Liver (tissue), 9 donors: ENCODE measurements around the gene GDF11. TPM values are rescaled to one million over a fixed set of nuclear protein-coding genes. Genes with fewer than 3 reads are reported as not detected.

Experiments used
- DNase-seq: peaks from one replicate; pipeline ENCODE4 v3.0.0-alpha.2; 2017; ENCODE audit warnings: low spot score
- H3K27ac ChIP-seq, 2 donors: one replicate each; pipeline ENCODE4 v1.7.0; 2013; ENCODE audit warnings: inconsistent platforms in 2 of 2, low read length in 2 of 2, control low read depth in 1 of 2, low read depth in 1 of 2, mild to moderate bottlenecking in 1 of 2
- H3K27me3 ChIP-seq, 4 donors: one replicate each; pipeline versions ENCODE4 v1.6.1 to v1.7.0; 2013; ENCODE audit warnings: low read length in 3 of 4, inconsistent platforms in 1 of 4, mild to moderate bottlenecking in 1 of 4, moderate library complexity in 1 of 4; ENCODE audit not compliant: control insufficient read depth in 4 of 4, insufficient read depth in 4 of 4
- H3K36me3 ChIP-seq, 4 donors: one replicate each; pipeline versions ENCODE4 v1.6.1 to v1.7.0; 2013; ENCODE audit warnings: low read length in 3 of 4, mild to moderate bottlenecking in 3 of 4, low read depth in 1 of 4, moderate library complexity in 1 of 4; ENCODE audit not compliant: control insufficient read depth in 4 of 4, insufficient read depth in 3 of 4
- H3K4me1 ChIP-seq, 4 donors: one replicate each; pipeline versions ENCODE4 v1.6.1 to v1.7.0; 2013; ENCODE audit warnings: low read length in 3 of 4, mild to moderate bottlenecking in 3 of 4, moderate library complexity in 1 of 4; ENCODE audit not compliant: control insufficient read depth in 4 of 4, insufficient read depth in 4 of 4
- H3K4me3 ChIP-seq, 3 donors: one replicate each; pipeline versions ENCODE4 v1.6.1 to v1.7.0; 2013; ENCODE audit warnings: low read length in 3 of 3, control low read depth in 1 of 3, low read depth in 1 of 3, mild to moderate bottlenecking in 1 of 3
- H3K9ac ChIP-seq, 2 donors: one replicate each; pipeline ENCODE4 v1.7.0; 2013; ENCODE audit warnings: low read length in 2 of 2, mild to moderate bottlenecking in 2 of 2, moderate library complexity in 2 of 2, control low read depth in 1 of 2, low read depth in 1 of 2
- H3K9me3 ChIP-seq, 4 donors: one replicate each; pipeline versions ENCODE4 v1.6.1 to v1.7.0; 2013; ENCODE audit warnings: low read length in 3 of 4; ENCODE audit not compliant: control insufficient read depth in 4 of 4
- ATF3 ChIP-seq: IDR thresholded peaks from 2 replicates; pipeline ENCODE4 v1.6.1; 2016; ENCODE audit warnings: antibody characterized with exemption
- CTCF ChIP-seq: fragments of 150-350 bp; IDR thresholded peaks from 2 replicates; pipeline ENCODE4 v1.5.1; 2017; ENCODE audit warnings: improper control_type of control experiment, low read depth, low read length; ENCODE audit not compliant: missing input control
- EGR1 ChIP-seq, 2 donors: IDR thresholded peaks; 2 replicates each; pipeline ENCODE4 v1.6.1; 2016 to 2018; ENCODE audit warnings: antibody characterized with exemption in 2 of 2, low read depth in 2 of 2
- FOXA1 ChIP-seq: IDR thresholded peaks from 2 replicates; pipeline ENCODE4 v1.6.1; 2016; ENCODE audit warnings: antibody characterized with exemption
- FOXA2 ChIP-seq: IDR thresholded peaks from 2 replicates; pipeline ENCODE4 v1.6.1; 2016; ENCODE audit warnings: antibody characterized with exemption
- GABPA ChIP-seq, 2 donors: IDR thresholded peaks in 1 of 2; conservative IDR thresholded peaks in 1 of 2; 2 replicates each; pipeline ENCODE4 v1.6.1; 2016; ENCODE audit warnings: antibody characterized with exemption in 2 of 2, mild to moderate bottlenecking in 1 of 2, moderate library complexity in 1 of 2
- HNF4A ChIP-seq, 2 donors: conservative IDR thresholded peaks; 2 replicates each; pipeline ENCODE4 v1.6.1; 2016; ENCODE audit warnings: antibody characterized with exemption in 2 of 2, mild to moderate bottlenecking in 2 of 2
- HNF4G ChIP-seq: IDR thresholded peaks from 2 replicates; pipeline ENCODE4 v1.6.1; 2016; ENCODE audit warnings: antibody characterized with exemption
- JUND ChIP-seq, 2 donors: IDR thresholded peaks; 2 replicates each; pipeline ENCODE4 v1.6.1; 2016; ENCODE audit warnings: antibody characterized with exemption in 2 of 2
- MAX ChIP-seq: IDR thresholded peaks from 2 replicates; pipeline ENCODE4 v1.6.1; 2016; ENCODE audit warnings: antibody characterized with exemption
- NR2F2 ChIP-seq: IDR thresholded peaks from 2 replicates; pipeline ENCODE4 v1.6.1; 2016; ENCODE audit warnings: antibody characterized with exemption
- RAD21 ChIP-seq, 2 donors: IDR thresholded peaks; 2 replicates each; pipeline ENCODE4 v1.6.1; 2016; ENCODE audit warnings: antibody characterized with exemption in 2 of 2, mild to moderate bottlenecking in 2 of 2
- REST ChIP-seq: IDR thresholded peaks from 2 replicates; pipeline ENCODE4 v1.6.1; 2016; ENCODE audit warnings: antibody characterized with exemption, mild to moderate bottlenecking
- RXRA ChIP-seq, 2 donors: IDR thresholded peaks; 2 replicates each; pipeline ENCODE4 v1.6.1; 2017 to 2018; ENCODE audit warnings: antibody characterized with exemption in 2 of 2, mild to moderate bottlenecking in 1 of 2
- SP1 ChIP-seq: IDR thresholded peaks from 2 replicates; pipeline ENCODE4 v1.6.1; 2018; ENCODE audit warnings: antibody characterized with exemption, mild to moderate bottlenecking
- TAF1 ChIP-seq: conservative IDR thresholded peaks from 2 replicates; pipeline ENCODE4 v1.6.1; 2016; ENCODE audit warnings: antibody characterized with exemption, mild to moderate bottlenecking
- YY1 ChIP-seq: IDR thresholded peaks from 2 replicates; pipeline ENCODE4 v1.6.1; 2016; ENCODE audit warnings: antibody characterized with exemption, mild to moderate bottlenecking
- ZBTB33 ChIP-seq: IDR thresholded peaks from 2 replicates; pipeline ENCODE4 v1.6.1; 2016; ENCODE audit warnings: antibody characterized with exemption
- WGBS: extraction: QIAGEN DNeasy Blood & Tissue Kit; methylation state at CpG from one replicate; pipeline ENCODE4 v1.1.7; 2013; 5-methylcytosine and 5-hydroxymethylcytosine counted together
- polyA plus RNA-seq, 2 donors: library from polyadenylated mRNA; stranded (reverse) in 1 of 2; unstranded in 1 of 2; fragments of 200-250 nt in 1 of 2; fragments of >200 nt in 1 of 2; fragmentation: Nextera tagmentation in 1 of 2; extraction: Ambion mirVana in 1 of 2; gene quantifications; one replicate each; pipeline versions ENCODE4 v1.2.1 to v1.2.3, GENCODE V29; 2013 to 2015
- total RNA-seq, 2 donors: library from RNA; depleted of rRNA; stranded (reverse); fragments of >200 nt; gene quantifications; one replicate each; pipeline ENCODE4 v1.2.3, GENCODE V29; 2014
- donor health status: healthy.
- donor health status: healthy.
- donor health status: healthy.
- donor health status: healthy.
- donor health status: healthy.

Gene GDF11
- total and polyA plus RNA-seq, 4 donors = 0.40 to 5.0 (median 0.70) TPM

- no peak for TF ChIP-seq FOXA2
- no peak for TF ChIP-seq RAD21 (IDR thresholded peaks at IDR 0.05)
- no peak for TF ChIP-seq YY1
- TF ChIP-seq SP1 = no peak
- TF ChIP-seq MAX = no peak
- TF ChIP-seq ZBTB33 = no peak
- TF ChIP-seq FOXA1 = no peak
- no peak for TF ChIP-seq ATF3
- no peak for TF ChIP-seq NR2F2
- TF ChIP-seq CTCF = no peak
- TF ChIP-seq RXRA (IDR thresholded peaks at IDR 0.05) = no peak
- TF ChIP-seq TAF1 = no peak
- TF ChIP-seq HNF4A (conservative IDR thresholded peaks at IDR 0.05) = no peak
- no peak for TF ChIP-seq JUND (IDR thresholded peaks at IDR 0.05)
- no peak for TF ChIP-seq EGR1 (IDR thresholded peaks at IDR 0.05; ENCODE audit: low read depth in 2 of 2)
- TF ChIP-seq REST = no peak
- no peak for TF ChIP-seq HNF4G
- TF ChIP-seq GABPA (IDR thresholded peaks at IDR 0.05 in 1 of 2, conservative IDR thresholded peaks at IDR 0.05 in 1 of 2) = no peak
- 97% methylated on average over 4 of the region's 4 CpGs for WGBS
- Histone ChIP-seq H3K27me3 (no peaks in the 10 kb centered on the region), H3K9me3 (no peaks in the 10 kb centered on the region), H3K9ac (no peak overlapping the region), H3K4me1 (no peaks in the 10 kb centered on the region), H3K36me3 (peaks cover 7 to 63% (median 47%) of the 10 kb centered on the region in 4 donors), H3K27ac (no peak overlapping the region), H3K4me3 (no peak overlapping the region)
- no peak for DNase-seq
These were observed 47.0 kb downstream of the GDF11 start for GRCh38 chr12:55789893-55790292.

GRCh38 chr12:55795950-55796349 lies 53.0 kb downstream of the GDF11 start:
- no peak overlapping the region for H3K27ac ChIP-seq
- H3K4me3 ChIP-seq = no peak overlapping the region
- no peaks in the 10 kb centered on the region for H3K27me3 ChIP-seq
- DNase-seq = no peak
- TF ChIP-seq FOXA1 = no peak
- TF ChIP-seq REST = no peak
- TF ChIP-seq GABPA (IDR thresholded peaks at IDR 0.05 in 1 of 2, conservative IDR thresholded peaks at IDR 0.05 in 1 of 2) = no peak
- TF ChIP-seq CTCF = no peak
- no peak for TF ChIP-seq TAF1
- TF ChIP-seq HNF4A (conservative IDR thresholded peaks at IDR 0.05) = no peak
- no peaks in the 10 kb centered on the region for H3K9me3 ChIP-seq
- H3K4me1 ChIP-seq = no peaks in the 10 kb centered on the region
- no peak overlapping the region for H3K9ac ChIP-seq
- peaks cover 6 to 57% (median 53%) of the 10 kb centered on the region in 4 donors for H3K36me3 ChIP-seq
